GM18951 (cell line): Measurements from ENCODE around the gene CADM1.

Experiments used
- POLR2A ChIP-seq: IDR thresholded peaks from 4 replicates; pipeline ENCODE4 v1.6.1; 2011; ENCODE audit warnings: mild to moderate bottlenecking; ENCODE audit not compliant: insufficient read length, insufficient read depth; ENCODE audit errors: extremely low read depth
- in situ Hi-C: fragments of 300-500 bp; cut with MboI; formaldehyde crosslinking; loops from one replicate; pipeline ENCODE4 v1.12.0; 2022; ENCODE audit warnings: low sequenced_read_pairs, mixed read lengths, inconsistent platforms; ENCODE audit not compliant: unreplicated experiment

CADM1 gene

GRCh38 chr11:115279813-115280761 lies 224.1 kb downstream of the CADM1 start:
- no peak for TF ChIP-seq POLR2A
- in situ Hi-C loops, result no loop called here

DNA sequence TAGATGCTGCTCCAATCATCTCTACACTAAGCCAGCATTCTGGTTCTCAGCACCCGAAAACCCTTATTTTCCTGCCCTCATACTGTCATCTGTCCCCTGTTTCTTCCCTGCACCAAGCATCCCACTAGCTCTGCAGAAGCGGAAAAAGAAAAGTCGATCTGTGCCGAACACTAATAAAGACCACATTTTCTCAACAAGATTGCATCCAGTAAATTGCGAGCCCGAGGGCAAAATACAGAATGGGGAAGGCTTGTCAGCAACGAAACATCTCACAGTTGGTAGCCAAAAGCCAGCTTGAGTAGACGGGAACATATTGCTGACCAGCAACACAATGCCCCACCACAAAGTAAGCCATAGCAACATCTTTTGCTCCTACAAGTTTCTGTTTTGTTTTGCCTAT lies 227.4 kb downstream of the CADM1 start:
- in situ Hi-C loops, result no loop called here
- no peak for TF ChIP-seq POLR2A

DNA sequence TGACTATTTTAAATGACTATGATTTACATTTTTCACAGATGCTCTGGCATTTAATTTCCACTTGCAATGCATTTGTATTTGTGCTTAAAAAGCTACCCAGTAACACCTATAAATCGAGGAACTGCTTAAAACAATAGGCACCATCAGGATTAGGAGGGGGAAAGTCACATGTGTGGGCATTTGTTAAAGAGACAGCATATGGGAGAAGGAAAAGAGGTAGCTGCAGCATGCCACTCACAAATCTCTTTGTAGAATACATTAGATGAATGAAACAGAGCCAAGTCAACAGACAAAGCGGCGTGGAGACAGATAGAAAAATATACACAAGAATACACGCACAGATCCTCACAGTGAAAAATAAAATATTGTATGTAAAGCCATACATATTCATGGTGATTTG lies 228.0 kb downstream of the CADM1 start:
- in situ Hi-C loops, result no loop called here
- no peak for TF ChIP-seq POLR2A

GRCh38 chr11:115275045-115275444 lies 229.2 kb downstream of the CADM1 start:
- no peak for TF ChIP-seq POLR2A

GRCh38 chr11:115272925-115273324 lies 231.3 kb downstream of the CADM1 start:
- no peak for TF ChIP-seq POLR2A
- in situ Hi-C loops, result no loop called here

More at GRCh38 chr11:115275045-115275444, 229.2 kb downstream of the CADM1 start:
- in situ Hi-C loops, result no loop called here

DNA sequence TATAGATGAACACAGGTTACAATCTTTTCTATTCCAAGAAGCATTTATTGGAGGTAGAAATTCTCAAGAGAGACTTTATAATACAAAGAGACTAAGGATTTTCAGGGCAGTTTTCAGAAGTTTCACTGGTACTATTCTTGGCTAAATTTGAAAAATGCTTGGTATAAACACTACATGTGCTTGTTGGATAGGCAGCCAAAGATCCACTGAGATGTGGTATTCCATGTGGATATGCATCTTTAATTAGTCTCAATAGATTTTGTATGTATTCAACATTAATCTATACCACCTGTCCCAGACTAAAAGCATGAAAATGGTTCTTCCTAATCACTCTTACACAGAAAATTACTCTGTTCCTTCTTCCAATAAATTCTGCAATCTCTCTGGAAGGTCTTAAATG lies 232.6 kb downstream of the CADM1 start:
- in situ Hi-C loops, result no loop called here
- TF ChIP-seq POLR2A, result no peak

- no peak for TF ChIP-seq POLR2A
- in situ Hi-C loops, result no loop called here
Observed at GRCh38 chr11:115269191-115269950, 234.8 kb downstream of the CADM1 start.

DNA sequence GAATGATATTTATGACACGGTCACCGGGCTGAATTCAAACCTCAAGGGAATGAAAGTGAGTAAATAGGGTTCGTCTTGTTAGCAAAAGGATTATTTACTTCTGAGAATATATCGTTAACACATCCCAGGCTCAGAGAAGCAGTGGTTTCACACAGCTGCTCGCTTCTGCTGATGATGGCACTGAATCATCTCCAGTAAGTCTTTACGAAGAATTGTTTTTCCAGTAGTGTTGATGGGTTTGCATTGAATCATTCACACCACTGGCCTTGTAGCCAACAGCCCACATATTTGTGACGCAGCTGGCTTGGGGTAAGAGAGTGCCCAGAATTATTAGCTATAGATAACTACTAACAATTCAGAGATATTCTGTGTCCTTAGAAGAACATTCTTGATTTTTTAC lies 236.3 kb downstream of the CADM1 start:
- no peak for TF ChIP-seq POLR2A
- in situ Hi-C loops, result no loop called here

GRCh38 chr11:115267238-115267781 lies 236.9 kb downstream of the CADM1 start:
- in situ Hi-C loops, result no loop called here
- TF ChIP-seq POLR2A, result no peak

DNA sequence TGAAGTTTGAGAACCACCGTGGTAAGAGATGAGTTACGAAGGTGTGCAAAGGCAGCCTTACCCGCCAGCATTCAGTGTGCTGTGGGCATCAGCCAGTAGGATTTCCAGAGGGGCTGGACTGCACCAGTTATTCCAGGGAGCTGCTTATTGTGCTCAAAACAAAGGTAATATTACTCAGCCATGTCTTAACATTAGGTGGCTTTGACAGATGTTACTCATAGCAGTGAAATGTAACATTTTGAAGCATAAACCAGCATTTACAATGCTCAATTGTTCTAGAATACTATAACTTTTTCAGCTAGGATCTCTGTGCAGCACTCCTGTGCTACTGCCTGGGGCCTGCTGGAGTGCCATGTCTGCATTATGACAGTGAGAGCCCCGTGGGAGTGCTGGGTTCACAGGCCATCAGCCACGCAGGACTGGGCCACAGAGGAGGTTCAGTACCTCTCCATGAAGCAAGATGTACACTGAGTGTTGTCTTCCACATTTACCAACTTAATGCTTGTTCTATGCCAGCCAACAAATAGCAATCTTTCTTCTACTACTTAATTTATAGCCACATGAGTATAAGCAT lies 238.1 kb downstream of the CADM1 start:
- in situ Hi-C loops, result no loop called here
- TF ChIP-seq POLR2A, result no peak

DNA sequence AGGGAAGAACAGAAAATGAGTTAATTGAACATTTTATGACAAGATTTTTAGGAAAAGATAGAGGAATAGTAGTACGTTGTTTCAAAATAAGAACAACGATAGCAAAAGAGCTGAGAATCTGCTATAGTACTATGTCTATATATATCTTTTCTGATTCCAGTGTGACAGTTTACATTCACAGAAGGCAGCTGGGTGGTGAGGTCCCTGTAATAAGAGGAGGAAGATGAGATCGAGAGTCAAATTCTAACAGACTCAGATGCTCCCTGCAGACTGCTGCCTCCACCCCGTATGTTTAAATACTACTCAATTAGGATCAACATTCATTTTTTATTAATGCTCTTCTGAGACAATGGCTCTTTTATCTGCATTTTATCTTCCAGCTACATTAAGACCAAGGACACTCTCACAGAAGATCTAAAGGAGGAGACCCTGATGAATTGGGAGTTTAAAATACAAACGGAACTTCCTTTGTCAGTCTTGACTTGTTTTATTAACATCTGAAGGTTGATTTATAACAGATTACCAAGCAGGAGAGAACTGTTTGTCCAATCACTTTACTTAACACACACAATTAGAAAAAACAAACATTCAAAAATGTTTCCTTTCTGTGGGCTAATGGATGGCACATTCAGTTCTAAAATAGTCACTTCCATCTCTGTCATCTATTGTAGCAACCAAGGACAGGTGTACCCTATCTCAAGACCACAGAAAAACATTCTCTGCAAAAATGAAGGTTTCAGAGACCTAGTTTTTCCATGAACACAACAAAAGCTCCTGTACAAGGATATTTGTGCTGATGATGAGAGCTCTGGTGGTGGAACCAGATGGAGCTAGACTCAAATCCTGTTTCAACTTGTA lies 240.2 kb downstream of the CADM1 start:
- no peak for TF ChIP-seq POLR2A
- in situ Hi-C loops, result no loop called here

DNA sequence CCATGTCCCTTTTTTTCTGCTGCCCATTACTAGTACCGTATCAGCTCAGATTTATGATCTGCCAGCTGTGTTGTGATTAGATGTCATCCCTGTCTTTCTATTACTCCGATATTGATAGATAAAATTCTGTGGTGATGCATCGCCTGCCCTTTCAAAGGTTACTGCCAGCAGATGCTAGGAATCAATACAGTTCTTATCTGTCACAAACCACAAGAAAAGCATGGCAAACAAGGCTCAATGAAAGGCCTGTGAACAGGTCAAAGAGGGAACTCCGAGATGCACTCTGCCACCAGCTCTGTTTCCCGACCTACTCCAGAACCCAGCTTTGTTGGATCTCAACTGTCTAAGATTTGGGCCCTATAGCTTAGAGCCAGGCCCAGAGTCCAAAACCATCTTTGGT lies 246.0 kb downstream of the CADM1 start:
- TF ChIP-seq POLR2A, result no peak
- in situ Hi-C loops, result no loop called here
